ENCODE data around the gene KRIT1.
"Not testable (repeated sequence)": the region's sequence is repeated elsewhere in the genome, so short reads cannot be mapped to it uniquely, and the experiment has no call there.

Gene KRIT1

DNA sequence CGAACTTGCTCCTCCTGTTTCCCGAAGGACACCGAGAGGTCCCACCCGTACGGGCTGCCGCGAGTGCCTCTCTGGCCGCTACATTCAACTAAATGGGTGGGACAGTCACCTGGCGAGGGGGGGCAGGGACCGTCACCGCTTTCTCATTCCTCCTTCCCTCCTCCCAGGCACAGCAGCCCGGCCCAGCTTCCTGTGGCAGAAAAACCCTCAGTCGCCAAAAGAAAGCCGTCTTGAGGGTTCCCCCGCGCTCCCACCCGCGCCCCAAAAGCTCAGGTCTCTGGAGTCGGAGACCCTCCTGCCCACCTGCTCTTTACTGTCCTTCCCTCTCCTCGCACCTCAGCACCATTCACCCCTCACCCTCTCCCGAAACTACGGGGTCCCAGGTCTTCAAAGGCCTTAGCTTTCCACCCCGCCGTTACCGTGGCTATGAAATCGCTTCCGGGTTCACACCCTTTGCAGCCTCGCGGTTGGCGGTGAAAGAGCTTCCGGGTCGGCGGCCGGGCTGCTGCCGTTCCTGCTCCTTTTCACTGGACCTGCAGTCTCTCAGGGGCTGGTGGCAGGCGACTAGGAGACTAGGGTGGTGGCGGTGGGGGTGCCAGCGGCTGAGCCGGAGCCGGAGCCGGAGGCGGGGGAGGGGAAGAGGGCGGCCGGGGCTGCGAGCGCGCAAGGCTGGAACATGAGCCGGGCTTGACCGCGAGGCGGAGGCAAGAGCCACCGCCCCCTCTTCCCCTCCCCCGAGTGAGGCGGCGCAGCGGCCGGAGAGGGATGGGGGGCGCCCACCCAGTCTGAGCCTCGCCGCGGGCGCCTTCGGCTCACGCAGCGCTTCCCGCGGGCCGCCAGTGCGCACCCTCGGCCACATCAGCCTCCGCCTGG lies at the start of gene KRIT1, which contains the start of gene ANKIB1:
KRIT1 (minus strand) TSS at position 428 of the 873 bp plus-strand sequence. CDS start 3,779 bp downstream, outside the sequence.
ANKIB1 (plus strand) TSS at position 488 of the 873 bp plus-strand sequence. CDS start 49,005 bp downstream, outside the sequence.
- peak; percentile 74 to 83 for DNase-seq (ENCODE audit: low read depth in 2 of 2)

DNA sequence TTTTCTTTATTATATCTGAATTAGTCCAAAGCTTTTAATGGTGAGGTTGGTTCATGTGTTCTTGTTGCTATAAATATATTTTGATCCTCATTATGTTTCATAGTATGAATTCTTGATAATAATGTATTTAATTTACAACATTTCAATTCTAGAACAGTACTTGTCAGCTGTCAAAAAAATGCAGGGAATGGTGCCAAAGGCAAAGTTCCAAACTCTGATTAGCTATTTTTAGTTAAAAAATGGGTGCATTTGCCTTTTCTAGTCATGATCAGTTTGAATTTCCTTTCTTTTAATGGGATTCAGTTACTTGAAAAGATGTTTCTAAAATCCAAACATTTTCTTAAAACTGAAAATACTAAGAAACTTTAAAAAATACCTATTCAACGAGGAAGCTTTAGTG lies 49.7 kb upstream of the KRIT1 start:
- no peak for DNase-seq (ENCODE audit: low read depth in 2 of 2)

DNA sequence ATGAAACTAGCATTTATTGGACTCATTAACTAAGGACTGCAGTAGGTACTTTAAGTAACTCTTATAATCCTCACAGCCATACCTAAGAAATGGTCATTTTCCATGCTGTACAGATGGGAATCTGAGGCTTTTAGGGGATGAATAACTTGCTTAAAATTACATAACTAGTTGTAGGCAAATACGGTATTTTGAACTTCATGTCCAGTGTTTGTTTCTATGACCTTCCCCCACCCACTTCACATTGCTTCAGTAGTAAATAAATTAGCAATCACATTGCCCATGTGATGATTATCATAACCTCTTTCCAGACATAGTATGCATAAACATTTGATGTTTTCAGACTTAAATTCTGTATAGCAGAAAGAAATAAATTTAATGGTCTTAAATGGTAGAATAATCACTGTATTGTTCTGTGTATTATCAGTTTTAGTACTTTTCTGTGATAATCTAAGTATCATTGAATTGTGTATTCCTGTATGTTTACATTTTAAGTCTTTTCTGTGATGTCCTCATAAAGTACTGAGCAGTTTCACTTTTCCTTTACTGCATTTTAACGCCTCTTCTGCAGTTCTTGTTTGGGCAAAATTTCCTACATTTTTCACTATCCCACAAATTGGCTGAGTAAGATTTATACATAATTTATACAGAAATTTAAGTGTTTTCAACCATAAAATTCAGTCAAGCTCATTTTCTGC lies 48.3 kb upstream of the KRIT1 start:
- DNase-seq (ENCODE audit: low read depth in 2 of 2) = no peak

DNA sequence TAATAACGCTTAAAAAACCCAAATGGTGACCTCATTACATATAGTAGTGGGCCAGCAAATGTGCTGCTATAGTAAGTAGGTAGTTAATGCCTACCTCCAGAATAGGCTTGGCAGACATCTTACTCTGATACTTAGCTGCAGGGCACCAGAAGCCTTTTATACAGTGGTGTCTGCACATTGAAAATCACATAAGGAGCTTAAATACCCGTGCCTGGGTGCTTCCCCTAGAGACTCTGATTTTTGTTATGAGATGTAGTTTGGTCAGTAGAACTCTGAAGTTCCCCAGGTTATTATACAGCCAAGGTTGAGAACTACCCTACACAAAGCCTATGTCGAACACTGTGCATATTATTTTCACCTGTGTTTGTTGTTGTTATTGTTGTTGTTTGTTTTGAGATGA lies 47.3 kb upstream of the KRIT1 start:
- DNase-seq (ENCODE audit: low read depth in 2 of 2) = no peak

- no peak for DNase-seq (ENCODE audit: low read depth in 2 of 2)
Observed at GRCh38 chr7:92289321-92289720, 43.6 kb upstream of the KRIT1 start.

GRCh38 chr7:92282930-92283329 lies 37.2 kb upstream of the KRIT1 start:
- no peak for DNase-seq (ENCODE audit: low read depth in 2 of 2)

- no peak for DNase-seq (ENCODE audit: low read depth in 2 of 2)
Observed at GRCh38 chr7:92282221-92282814, 36.6 kb upstream of the KRIT1 start.

DNA sequence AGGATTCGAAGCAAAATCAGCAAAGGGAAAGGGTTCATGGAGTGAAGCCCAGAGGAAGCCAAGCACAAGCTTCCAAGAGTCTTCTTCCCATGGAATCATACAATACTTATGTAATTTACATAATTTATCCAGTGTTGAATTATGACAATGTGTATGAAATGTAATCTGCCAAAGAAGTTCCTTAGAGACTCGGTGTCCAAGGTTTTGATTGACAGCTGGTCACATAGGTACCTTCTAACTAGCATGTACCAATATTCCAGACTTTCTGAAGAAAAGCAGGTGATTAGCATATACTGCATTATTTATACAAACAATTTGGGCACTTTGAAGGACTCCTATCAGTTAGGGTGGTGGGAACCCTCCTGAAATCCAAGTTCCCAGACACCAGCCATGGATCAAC lies 35.3 kb upstream of the KRIT1 start:
- no peak for DNase-seq (ENCODE audit: low read depth in 2 of 2)

- no peak for DNase-seq (ENCODE audit: low read depth in 2 of 2)
Observed at GRCh38 chr7:92279396-92280031, 33.8 kb upstream of the KRIT1 start.

DNA sequence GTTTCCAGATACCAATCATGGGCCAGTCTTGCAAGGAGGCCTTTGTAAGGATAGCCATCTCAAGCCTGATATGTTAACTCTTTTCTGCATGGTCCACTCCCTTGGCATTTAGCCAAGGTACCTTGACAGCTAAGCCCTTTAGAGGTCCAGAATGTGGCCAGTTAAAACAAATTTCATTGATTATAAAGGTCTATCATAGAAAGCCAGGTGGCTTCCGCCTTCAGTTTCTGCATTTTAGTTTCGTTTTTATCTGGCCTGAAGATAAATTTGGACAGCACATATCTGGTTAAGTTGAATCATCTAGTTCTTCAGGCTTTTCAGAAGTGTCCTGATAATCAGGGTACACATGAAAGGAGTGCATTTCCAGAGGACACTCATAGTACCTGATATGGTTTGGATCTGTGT lies 30.7 kb upstream of the KRIT1 start:
- DNase-seq (ENCODE audit: low read depth in 2 of 2) = no peak

DNA sequence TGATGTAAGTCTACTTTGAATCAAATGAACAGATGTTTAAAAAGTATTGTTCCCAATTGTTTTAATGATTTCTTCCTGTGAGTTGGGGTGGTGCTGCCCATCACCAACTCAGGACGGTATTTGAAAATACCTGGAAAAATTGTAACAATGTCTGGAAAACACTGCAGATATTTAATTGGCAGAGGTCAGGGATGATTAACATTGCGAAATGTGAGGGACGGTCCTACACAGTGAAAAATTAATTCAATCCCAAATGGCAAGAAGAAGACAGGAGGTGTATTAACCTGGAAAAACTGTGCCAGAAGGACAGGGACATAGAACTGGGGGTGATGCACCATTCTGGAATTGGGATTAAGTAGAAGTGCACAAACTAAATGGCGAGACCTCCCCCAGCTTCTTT lies 29.6 kb upstream of the KRIT1 start:
- DNase-seq (ENCODE audit: low read depth in 2 of 2) = no peak

GRCh38 chr7:92268921-92269320 lies 23.2 kb upstream of the KRIT1 start:
- no peak for DNase-seq (ENCODE audit: low read depth in 2 of 2)

GRCh38 chr7:92266415-92267241 lies 20.9 kb upstream of the KRIT1 start:
- no peak for DNase-seq (ENCODE audit: low read depth in 2 of 2)

- DNase-seq (ENCODE audit: low read depth in 2 of 2) = no peak
Observed at GRCh38 chr7:92260248-92260781, 14.6 kb upstream of the KRIT1 start.

DNA sequence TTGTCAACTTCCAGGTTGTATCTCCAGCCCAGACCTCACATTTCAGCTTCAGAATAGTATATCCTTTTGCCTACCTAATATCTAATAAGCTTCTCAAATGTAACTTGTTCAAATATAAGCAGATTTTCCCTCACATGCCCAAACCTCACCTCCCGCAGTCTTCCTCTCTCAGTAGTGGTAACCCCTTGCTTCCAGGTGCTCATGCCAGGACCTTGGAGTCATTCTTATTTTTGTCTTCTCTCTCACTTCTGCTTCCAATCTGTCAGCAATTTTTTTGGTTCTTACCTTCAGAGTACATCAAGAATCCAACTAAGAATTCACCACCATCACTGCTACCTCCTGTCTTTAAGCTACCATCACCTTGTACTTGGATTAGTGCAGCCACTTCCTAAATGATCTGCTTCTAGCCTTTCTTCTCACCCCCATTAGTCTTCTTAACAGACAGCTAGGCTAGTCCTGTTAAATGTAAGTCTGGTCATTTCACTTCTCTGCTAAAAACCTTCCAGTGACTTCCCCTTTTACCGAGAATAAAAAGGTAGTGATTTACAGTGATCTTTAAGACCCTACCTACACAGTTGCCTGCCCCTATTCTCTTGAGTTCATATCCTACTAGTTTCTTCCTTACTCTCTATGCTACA lies 14.0 kb upstream of the KRIT1 start:
- no peak for DNase-seq (ENCODE audit: low read depth in 2 of 2)

GRCh38 chr7:92259062-92259461 lies 13.3 kb upstream of the KRIT1 start:
- DNase-seq (ENCODE audit: low read depth in 2 of 2) = no peak

DNA sequence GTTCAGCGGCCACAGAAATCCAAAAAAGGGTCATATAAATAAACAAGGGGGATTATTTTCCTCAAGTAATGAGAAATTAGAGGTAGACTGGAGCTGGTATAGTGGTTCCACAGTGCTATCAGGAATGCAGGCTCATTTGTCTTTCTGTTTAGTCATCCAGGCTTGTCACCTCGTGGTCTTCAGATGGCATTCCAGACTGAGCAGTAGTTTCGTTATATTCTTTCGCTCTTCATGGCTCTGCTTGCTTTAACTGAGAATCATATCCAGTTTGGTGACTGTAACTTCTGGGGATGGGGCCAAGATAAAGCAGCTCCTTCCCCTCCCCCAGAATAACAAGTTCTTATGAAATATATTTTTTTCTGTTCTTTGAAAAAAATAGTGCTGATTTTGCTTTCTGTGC lies 9.6 kb upstream of the KRIT1 start:
- DNase-seq (ENCODE audit: low read depth in 2 of 2) = no peak

DNA sequence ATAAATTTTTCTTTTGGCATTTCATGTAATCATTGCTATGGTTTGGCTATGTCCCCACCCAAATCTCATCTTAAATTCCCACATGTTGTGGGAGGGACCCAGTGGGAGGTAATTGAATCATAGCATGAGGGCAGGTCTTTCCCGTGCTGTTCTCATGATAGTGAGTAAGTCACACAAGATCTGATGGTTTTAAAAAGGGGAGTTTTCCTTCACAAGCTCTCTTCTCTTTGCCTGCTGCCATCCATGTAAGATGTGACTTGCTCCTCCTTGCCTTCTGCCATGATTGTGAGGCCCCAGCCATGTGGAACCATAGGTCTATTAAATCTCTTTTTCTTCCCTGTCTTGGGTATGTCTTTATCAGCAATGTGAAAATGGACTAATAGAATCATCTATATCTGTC lies 9.1 kb upstream of the KRIT1 start:
- not testable (repeated sequence) for DNase-seq (ENCODE audit: low read depth in 2 of 2)

GRCh38 chr7:92253251-92253650 lies 7.5 kb upstream of the KRIT1 start:
- DNase-seq (ENCODE audit: low read depth in 2 of 2) = no peak

GRCh38 chr7:92251181-92251580 lies 5.5 kb upstream of the KRIT1 start:
- no peak for DNase-seq (ENCODE audit: low read depth in 2 of 2)
